GM12875 (cell line): Measurements from ENCODE around the gene DHX8.

Source experiments
- H3K4me3 ChIP-seq: one replicate; pipeline ENCODE4 v1.5.1; 2011; ENCODE audit warnings: low read depth, low read length, control low read depth
- TF ChIP-seq, protein P1 (sequence below): IDR thresholded peaks from 2 replicates; pipeline ENCODE4 v1.5.1; 2011; ENCODE audit warnings: low read depth, mild to moderate bottlenecking, control low read depth, inconsistent platforms, low read length, moderate library complexity, borderline replicate concordance; ENCODE audit not compliant: insufficient read depth

The DHX8 gene

DNA sequence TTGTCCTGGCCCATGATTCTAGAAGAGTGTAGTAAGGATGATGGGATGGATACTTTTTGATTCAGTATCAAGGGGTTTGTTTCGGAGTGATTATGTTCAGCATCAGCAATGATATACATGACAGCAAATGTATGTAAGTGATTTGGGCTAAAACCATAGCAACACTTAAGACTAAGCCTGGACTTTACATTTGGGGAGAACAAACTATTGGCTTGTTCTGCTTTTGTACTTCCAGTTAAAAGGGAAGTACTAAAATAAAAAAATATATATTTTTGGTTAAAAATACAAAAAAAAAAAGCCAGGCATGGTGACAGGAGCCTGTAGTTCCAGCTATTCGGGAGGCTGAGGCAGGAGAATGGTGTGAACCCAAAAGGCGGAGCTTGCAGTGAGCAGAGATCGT is 20.5 kb upstream of the DHX8 start:
- no peak overlapping the region for H3K4me3 ChIP-seq
- TF ChIP-seq, protein P1, sequence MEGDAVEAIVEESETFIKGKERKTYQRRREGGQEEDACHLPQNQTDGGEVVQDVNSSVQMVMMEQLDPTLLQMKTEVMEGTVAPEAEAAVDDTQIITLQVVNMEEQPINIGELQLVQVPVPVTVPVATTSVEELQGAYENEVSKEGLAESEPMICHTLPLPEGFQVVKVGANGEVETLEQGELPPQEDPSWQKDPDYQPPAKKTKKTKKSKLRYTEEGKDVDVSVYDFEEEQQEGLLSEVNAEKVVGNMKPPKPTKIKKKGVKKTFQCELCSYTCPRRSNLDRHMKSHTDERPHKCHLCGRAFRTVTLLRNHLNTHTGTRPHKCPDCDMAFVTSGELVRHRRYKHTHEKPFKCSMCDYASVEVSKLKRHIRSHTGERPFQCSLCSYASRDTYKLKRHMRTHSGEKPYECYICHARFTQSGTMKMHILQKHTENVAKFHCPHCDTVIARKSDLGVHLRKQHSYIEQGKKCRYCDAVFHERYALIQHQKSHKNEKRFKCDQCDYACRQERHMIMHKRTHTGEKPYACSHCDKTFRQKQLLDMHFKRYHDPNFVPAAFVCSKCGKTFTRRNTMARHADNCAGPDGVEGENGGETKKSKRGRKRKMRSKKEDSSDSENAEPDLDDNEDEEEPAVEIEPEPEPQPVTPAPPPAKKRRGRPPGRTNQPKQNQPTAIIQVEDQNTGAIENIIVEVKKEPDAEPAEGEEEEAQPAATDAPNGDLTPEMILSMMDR, result no peak

DNA sequence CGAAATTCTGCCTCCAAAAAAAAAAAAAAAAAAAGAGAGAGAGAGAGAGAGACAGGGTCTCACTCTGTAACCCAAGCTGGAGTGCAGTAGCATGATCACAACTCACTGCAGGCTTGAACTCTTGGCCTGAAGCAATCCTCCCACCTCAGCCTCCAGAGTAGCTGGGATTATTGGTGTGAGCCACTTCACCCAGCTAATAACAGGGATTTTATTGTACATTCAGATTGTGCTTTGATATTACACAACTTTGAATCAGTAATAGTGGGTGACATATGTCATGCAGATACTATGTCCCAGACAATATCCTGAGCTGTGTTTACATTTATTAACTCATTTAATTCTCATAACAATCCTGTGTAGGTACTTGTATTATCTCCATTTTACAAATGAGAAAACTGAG is 19.7 kb upstream of the DHX8 start:
- TF ChIP-seq, protein P1, result no peak
- no peak overlapping the region for H3K4me3 ChIP-seq

DNA sequence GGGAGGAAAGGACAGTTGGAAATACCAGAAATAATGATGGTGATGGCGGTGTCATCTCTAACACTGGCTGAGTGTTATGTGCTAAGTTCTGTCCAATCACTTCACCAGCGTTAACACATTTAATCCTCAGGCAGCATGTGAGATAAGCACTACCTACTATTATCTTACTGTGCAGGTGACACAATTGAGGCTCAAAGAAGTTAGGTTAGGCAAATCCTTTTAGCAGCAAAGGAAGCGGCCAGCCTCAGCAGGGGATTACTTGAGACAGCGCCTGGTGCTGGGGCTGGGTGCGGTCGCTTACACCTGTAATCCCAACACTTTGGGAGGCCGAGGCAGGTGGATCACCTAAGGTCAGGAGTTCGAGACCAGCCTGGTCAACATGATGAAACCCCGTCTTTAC is 18.7 kb upstream of the DHX8 start:
- TF ChIP-seq, protein P1, result no peak
- no peak overlapping the region for H3K4me3 ChIP-seq

DNA sequence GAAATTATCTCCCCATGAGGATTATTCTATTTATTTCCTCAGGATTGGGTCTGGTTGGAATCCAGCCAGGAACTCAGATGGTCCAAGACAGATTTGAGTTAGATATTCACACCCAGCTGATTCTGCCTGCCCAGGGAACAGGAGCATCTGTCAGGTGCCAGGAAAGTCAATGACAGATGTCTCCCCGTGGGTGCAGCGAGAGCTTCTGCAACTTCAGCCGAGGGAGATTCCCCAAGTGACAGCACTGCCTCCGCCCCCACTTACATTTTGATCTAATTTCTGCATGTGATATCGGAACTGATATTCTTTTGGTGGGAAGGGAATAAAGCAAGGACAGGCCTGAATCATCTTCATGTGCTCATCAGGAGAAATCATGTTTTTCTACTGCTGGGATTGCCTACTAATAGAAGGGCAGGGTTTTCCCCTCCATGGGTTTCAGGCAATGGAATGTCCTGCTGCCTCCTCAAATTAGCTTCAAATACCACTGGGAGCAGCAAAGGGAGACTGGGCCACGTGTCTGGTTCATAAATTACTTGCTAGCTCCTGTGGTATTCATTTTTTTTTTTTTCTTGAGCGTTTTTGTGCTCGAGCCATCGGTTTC is 15.7 kb upstream of the DHX8 start:
- no peak overlapping the region for H3K4me3 ChIP-seq
- TF ChIP-seq, protein P1, result no peak

DNA sequence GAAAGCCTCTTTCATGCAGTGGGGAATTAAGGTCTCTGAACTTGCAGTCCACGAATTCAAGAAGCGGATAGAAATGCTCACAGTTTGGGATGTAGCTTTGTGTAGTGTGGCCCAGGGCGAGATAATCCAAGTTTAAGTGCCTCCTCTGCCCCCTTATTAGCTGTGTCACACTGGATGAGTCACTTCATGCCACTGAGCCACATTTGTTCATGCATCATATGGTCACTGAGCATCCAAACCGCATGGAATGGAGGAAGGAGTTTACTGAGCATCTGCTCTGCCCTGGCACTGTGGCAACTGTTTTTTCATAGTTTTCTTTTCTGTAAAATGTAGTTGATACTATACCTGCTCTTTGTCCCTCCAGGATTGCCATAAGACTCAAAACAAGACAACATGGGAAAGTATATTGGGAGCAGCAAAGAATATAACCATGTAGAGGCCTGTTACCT is 15.1 kb upstream of the DHX8 start:
- TF ChIP-seq, protein P1, result no peak
- H3K4me3 ChIP-seq, result no peak overlapping the region

DNA sequence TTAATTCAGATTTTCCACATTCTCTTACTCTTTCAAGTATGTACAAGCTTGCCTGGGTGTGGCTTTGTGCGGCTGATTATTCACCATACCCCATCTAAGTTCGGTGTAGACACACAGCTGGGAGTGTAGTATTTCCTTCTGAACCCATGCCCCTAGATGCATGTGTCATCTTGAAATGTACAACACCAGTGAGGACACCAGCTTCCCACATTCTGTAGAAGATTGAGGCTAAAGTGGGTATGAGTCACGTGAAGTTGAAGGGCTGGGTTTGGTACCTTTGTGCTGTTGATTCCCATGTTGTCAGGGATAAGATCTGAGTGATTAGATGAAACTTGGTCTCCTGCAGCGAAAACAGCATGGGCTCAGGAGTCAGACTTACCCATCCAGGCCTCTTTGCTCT is 14.6 kb upstream of the DHX8 start:
- TF ChIP-seq, protein P1, result no peak
- no peak overlapping the region for H3K4me3 ChIP-seq

DNA sequence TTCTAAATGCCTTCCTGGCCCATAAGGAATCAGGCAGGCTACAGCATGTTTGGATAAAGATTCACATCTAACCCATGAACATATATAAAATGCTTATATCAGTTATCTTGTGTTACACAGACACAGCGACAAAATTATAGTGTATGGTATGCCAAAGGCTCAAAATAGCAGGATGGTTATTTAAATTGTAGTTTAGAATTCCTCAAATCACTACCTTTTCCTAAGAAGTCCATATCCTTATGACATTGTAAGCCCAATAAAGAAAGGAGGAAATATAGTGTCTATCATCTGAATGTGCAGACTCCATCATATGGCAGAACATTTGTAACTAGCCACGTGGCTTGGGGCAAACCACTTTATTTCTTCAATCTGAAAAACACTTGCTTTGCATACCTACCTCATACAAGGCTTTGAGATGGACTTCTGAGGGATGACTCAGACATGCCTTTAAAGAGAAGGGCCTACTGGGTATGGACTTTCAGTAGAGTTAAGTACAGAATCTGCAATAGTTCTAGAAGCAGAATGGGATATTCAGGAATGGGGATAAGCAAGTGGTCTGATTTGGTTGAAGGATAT is 12.1 kb upstream of the DHX8 start:
- no peak overlapping the region for H3K4me3 ChIP-seq
- TF ChIP-seq, protein P1, result no peak
